Activated T-cell treated with anti-CD3 and anti-CD28 coated beads for 48 hours (primary cell): ENCODE data around the gene CHRNA5.

Experiments used
- DNase-seq: peaks from one replicate; pipeline ENCODE4 v3.0.0-alpha.2; 2020; ENCODE audit warnings: low read depth

Gene CHRNA5

DNA sequence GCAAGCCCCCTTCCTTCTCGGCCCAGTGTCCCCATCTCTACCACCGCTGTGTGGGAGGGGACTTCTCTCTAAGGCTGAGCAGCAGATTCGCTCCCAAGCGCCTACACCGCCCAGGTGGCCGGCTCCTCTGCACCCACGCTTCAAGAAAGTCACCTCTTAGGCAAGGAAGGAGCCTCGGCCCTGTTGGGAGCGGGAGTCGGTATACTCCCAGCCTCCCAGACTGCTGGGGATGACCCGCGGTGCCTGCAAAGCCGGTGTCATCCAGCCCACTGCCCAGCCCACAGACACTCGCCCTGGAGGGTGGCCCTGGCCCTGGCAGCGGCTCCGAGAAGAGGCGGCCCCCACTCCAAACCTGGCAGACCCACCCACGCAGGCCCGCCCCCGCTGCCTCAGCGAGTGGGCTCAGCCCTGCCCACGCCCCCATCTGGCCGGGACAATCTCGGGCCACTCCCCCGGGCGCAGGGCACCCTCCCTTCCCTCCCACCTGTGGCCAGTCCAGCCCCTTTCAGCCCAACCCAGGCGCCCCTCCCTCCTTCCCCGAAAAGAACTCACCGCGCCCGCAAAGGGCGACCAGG is 75.3 kb downstream of the CHRNA5 start:
- no peak for DNase-seq

GRCh38 chr15:78641102-78641748 is 75.9 kb downstream of the CHRNA5 start, which contains the start of gene CHRNB4:
Gene CHRNB4 (minus strand): TSS chr15:78641210. CDS start chr15:78641133, 77 bp downstream.
- DNase-seq = no peak

DNA sequence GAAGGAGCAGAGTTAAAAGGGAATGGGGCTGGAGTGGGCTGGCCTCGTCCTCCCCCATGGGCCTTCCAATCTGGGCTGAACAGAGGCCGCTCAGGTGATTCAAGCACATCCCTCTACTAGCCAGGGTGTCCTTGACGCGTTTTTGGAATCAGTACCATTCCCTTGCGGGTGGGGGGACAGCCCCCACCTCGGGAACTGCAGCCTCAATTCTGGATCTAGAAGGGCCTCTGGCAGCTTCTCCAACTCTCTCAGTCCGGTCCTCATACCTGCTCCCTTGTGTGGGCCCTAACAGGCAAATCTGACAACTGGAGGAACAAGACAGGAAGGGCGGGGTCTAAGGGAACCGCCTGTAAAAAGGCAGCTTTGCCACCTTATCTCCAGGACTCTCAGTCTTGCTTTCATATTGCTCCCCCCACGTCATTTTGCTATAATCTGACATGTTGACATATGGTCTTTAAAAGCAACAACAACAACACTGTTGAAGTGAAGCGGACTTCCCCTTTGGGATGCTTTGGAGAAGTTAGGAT is 76.5 kb downstream of the CHRNA5 start:
- no peak for DNase-seq

- DNase-seq = no peak
Measured at GRCh38 chr15:78642331-78642730, 77.0 kb downstream of the CHRNA5 start.
